Spleen (tissue), 13 donors: Measurements from ENCODE around the gene ACP6. TPM values are rescaled to one million over a fixed set of nuclear protein-coding genes. Genes with fewer than 3 reads are reported as not detected.

ENCODE experiments used
- DNase-seq: peaks from one replicate; pipeline ENCODE4 v3.0.0-alpha.2; 2020
- H3K27ac ChIP-seq, 8 donors: fragments of 200-600 bp; sonication (generic) in 7 of 8; 1 replicate in 4 of 8; 2 replicates in 4 of 8; pipeline versions ENCODE4 v1.5.0 to v1.8.0; 2016 to 2021; ENCODE audit warnings: inconsistent platforms in 4 of 8, mild to moderate bottlenecking in 4 of 8, moderate library complexity in 1 of 8
- H3K27me3 ChIP-seq, 7 donors: fragments of 200-600 bp; sonication (generic) in 6 of 7; replicated peaks in 1 of 7; 1 replicate in 4 of 7; 2 replicates in 3 of 7; pipeline versions ENCODE4 v1.5.0 to v1.8.0; 2016 to 2021; ENCODE audit warnings: inconsistent platforms in 3 of 7, mild to moderate bottlenecking in 1 of 7
- H3K36me3 ChIP-seq, 6 donors: fragments of 200-600 bp; sonication (generic) in 5 of 6; 1 replicate in 4 of 6; 2 replicates in 2 of 6; pipeline versions ENCODE4 v1.5.0 to v1.8.0; 2016 to 2021; ENCODE audit warnings: inconsistent platforms in 2 of 6
- H3K4me1 ChIP-seq, 6 donors: fragments of 200-600 bp; sonication (generic) in 5 of 6; 1 replicate in 3 of 6; 2 replicates in 3 of 6; pipeline versions ENCODE4 v1.5.0 to v1.8.0; 2016 to 2021; ENCODE audit warnings: inconsistent platforms in 3 of 6
- H3K4me3 ChIP-seq, 8 donors: fragments of 200-600 bp; sonication (generic) in 7 of 8; 1 replicate in 4 of 8; 2 replicates in 4 of 8; pipeline versions ENCODE4 v1.5.0 to v1.8.0; 2016 to 2021; ENCODE audit warnings: inconsistent platforms in 4 of 8, mild to moderate bottlenecking in 4 of 8, moderate library complexity in 2 of 8
- H3K9me3 ChIP-seq, 8 donors: fragments of 200-600 bp; sonication (generic) in 7 of 8; 1 replicate in 4 of 8; 2 replicates in 4 of 8; pipeline versions ENCODE4 v1.5.0 to v1.8.0; 2016 to 2021; ENCODE audit warnings: inconsistent platforms in 4 of 8
- CTCF ChIP-seq, 11 experiments: fragments of 200-600 bp in 7 of 11; fragments of 450-650 bp in 4 of 11; sonication (generic) in 4 of 11; IDR thresholded peaks in 8 of 11; conservative IDR thresholded peaks in 3 of 11; 1 replicate in 7 of 11; 2 replicates in 4 of 11; pipeline versions ENCODE4 v1.4.0 to v1.8.0; 2016 to 2021; ENCODE audit warnings: antibody characterized with exemption in 11 of 11, inconsistent platforms in 4 of 11, mild to moderate bottlenecking in 1 of 11
- POLR2A ChIP-seq, 3 donors: fragments of 450-650 bp; IDR thresholded peaks; one replicate each; pipeline ENCODE4 v1.5.1; 2017; ENCODE audit warnings: antibody characterized with exemption in 3 of 3, mild to moderate bottlenecking in 1 of 3
- POLR2AphosphoS5 ChIP-seq, 3 donors: sonication (generic); formaldehyde crosslinking; IDR thresholded peaks; one replicate each; pipeline ENCODE4 v1.5.1; 2017; ENCODE audit warnings: antibody characterized with exemption in 3 of 3
- WGBS, 5 donors: extraction: QIAGEN DNeasy Blood & Tissue Kit in 3 of 5; methylation state at CpG; one replicate each; pipeline versions ENCODE4 v1.1.5 to v1.1.7; 2013 to 2018; 5-methylcytosine and 5-hydroxymethylcytosine counted together
- intact Hi-C: fragments of 100-400 bp; cut with DNase I; formaldehyde crosslinking; loops from one replicate; pipeline ENCODE4 v1.15.0; 2023; ENCODE audit warnings: low total_unique reads
- long read RNA-seq, 2 donors: transcript quantifications; one replicate each; lab custom pipeline, GENCODE V29; 2026
- polyA plus RNA-seq, 3 donors: library from polyadenylated mRNA; stranded (reverse); fragments of 200-250 nt; gene quantifications; one replicate each; pipeline ENCODE4 v1.2.1, GENCODE V29; 2013
- total RNA-seq, 7 donors: library from RNA; depleted of rRNA in 3 of 7; stranded (reverse); fragments of >200 nt in 3 of 7; fragmentation: NEBNext Ultra II Directional in 4 of 7; extraction: Animal tissue kit (Norgen Biotek cat#: 25700) in 4 of 7; gene quantifications; one replicate each; pipeline versions ENCODE4 v1.1.0 to v1.2.1, GENCODE V29; 2016 to 2021
- donor health status: healthy with polysubstance abuse.
- donor health status: DM: no; HTN: no; CAD: no; lungs with moderate emphysema.
- donor health status: DM: no; HTN: no; CAD: no.
- donor health status: Bipolar disorder and iron deficiency.
- donor health status: healthy.
- donor health status: DM: no; HTN: no; CAD: no.
- donor health status: DM: yes; HTN: yes; CAD: no.

The ACP6 gene
- total RNA-seq (10 to 100 TPM in 3 of 7 donors, 1 to 10 TPM in 4; 7.1 to 18.8 (median 9.6) TPM), polyA plus RNA-seq (10 to 100 TPM in 1 of 3 donors, 1 to 10 TPM in 2; 8.2 to 11.2 (median 8.4) TPM)
- long read RNA-seq, donor 1, full-length matches to known transcripts, result 4 of 4 reads
- long read RNA-seq, donor 1, partial matches to known transcripts, result 0 of 4 reads
- long read RNA-seq, donor 1, other reads (novel, unspliced or antisense), result 0 of 4 reads
- long read RNA-seq, donor 2, full-length matches to known transcripts, result 2 of 2 reads
- long read RNA-seq, donor 2, partial matches to known transcripts, result 0 of 2 reads
- long read RNA-seq, donor 2, other reads (novel, unspliced or antisense), result 0 of 2 reads

- TF ChIP-seq POLR2A (IDR thresholded peaks at IDR 0.05), result no peak
- TF ChIP-seq CTCF (IDR thresholded peaks at IDR 0.05 in 8 of 11, conservative IDR thresholded peaks at IDR 0.05 in 3 of 11), result peak in 1 of 11 experiments; percentile 13
- TF ChIP-seq POLR2AphosphoS5 (IDR thresholded peaks at IDR 0.05), result peak; percentile 82 to 88 (median 83)
- H3K4me3 ChIP-seq, result peak within 1 kb of the TSS; percentile 76 to 94 (median 86)
- H3K27me3 ChIP-seq, result peaks cover 0 to 4% (median 0%) of the 10 kb centered on the region in 7 donors
- H3K36me3 ChIP-seq, result no peaks in the 10 kb centered on the region
- 0 to 1% (median 0%) methylated on average over 34 to 36 of the region's 36 CpGs for WGBS, 5 donors
- no peaks in the 10 kb centered on the region for H3K9me3 ChIP-seq
- DNase-seq, result peak; percentile 98
- H3K4me1 ChIP-seq, result peaks cover 6 to 25% (median 16%) of the 10 kb centered on the region in 6 donors
- peak within 1 kb of the TSS; percentile 66 to 85 (median 81) for H3K27ac ChIP-seq
- intact Hi-C loops, result no loop called here
Measured at GRCh38 chr1:147670319-147671001, at the start of gene ACP6. ACP6 (minus strand) TSS chr1:147670524; CDS start chr1:147670048, 476 bp downstream.

GRCh38 chr1:147719711-147720225 is 49.4 kb upstream of the ACP6 start:
- intact Hi-C loops, result loop anchor here (5.0 kb wide), 1 partner anchor 173 kb away; no protein-coding TSS in a partner anchor
- H3K27ac ChIP-seq, result no peak overlapping the region
- no peaks in the 10 kb centered on the region for H3K36me3 ChIP-seq
- TF ChIP-seq POLR2A (IDR thresholded peaks at IDR 0.05) (no peak), POLR2AphosphoS5 (IDR thresholded peaks at IDR 0.05) (no peak), CTCF (IDR thresholded peaks at IDR 0.05 in 8 of 11, conservative IDR thresholded peaks at IDR 0.05 in 3 of 11) (no peak)
- H3K4me3 ChIP-seq, result no peak overlapping the region
- H3K4me1 ChIP-seq, result peaks cover 0 to 8% (median 3%) of the 10 kb centered on the region in 6 donors
- H3K9me3 ChIP-seq, result peaks cover 0 to 11% (median 0%) of the 10 kb centered on the region in 8 donors
- WGBS, 5 donors, result 65 to 78% (median 68%) methylated on average over 7 of the region's 7 CpGs
- no peak for DNase-seq
- peaks cover 0 to 49% (median 0%) of the 10 kb centered on the region in 7 donors for H3K27me3 ChIP-seq

GRCh38 chr1:147719029-147719698 is 48.8 kb upstream of the ACP6 start:
- TF ChIP-seq CTCF (IDR thresholded peaks at IDR 0.05 in 8 of 11, conservative IDR thresholded peaks at IDR 0.05 in 3 of 11) (no peak), POLR2AphosphoS5 (IDR thresholded peaks at IDR 0.05) (no peak), POLR2A (IDR thresholded peaks at IDR 0.05) (no peak)
- 86 to 96% (median 93%) methylated on average over 3 to 7 of the region's 7 CpGs for WGBS, 5 donors
- Histone ChIP-seq H3K36me3 (no peaks in the 10 kb centered on the region), H3K27ac (no peak overlapping the region), H3K9me3 (peaks cover 0 to 11% (median 0%) of the 10 kb centered on the region in 8 donors), H3K4me1 (peaks cover 0 to 8% (median 3%) of the 10 kb centered on the region in 6 donors), H3K27me3 (peaks cover 0 to 55% (median 0%) of the 10 kb centered on the region in 7 donors), H3K4me3 (no peak overlapping the region)
- no peak for DNase-seq
- intact Hi-C loops, result no loop called here
